A549 (cell line): ENCODE results near the gene SNX14.

ENCODE experiments used
- RNF2 ChIP-seq: fragments of 200-600 bp; sonication (generic); IDR thresholded peaks from 2 replicates; pipeline ENCODE4 v1.6.1; 2016; ENCODE audit warnings: low read depth, mild to moderate bottlenecking, antibody characterized with exemption, moderate library complexity, borderline replicate concordance
- TF ChIP-seq, protein P1 (sequence below): fragments of >200 bp; sonication (Bioruptor Twin); formaldehyde crosslinking; IDR thresholded peaks from 3 replicates; pipeline ENCODE4 v1.5.1; 2016
- TF ChIP-seq, protein P2 (sequence below): IDR thresholded peaks from 2 replicates; pipeline ENCODE4 v1.6.1; 2012

DNA sequence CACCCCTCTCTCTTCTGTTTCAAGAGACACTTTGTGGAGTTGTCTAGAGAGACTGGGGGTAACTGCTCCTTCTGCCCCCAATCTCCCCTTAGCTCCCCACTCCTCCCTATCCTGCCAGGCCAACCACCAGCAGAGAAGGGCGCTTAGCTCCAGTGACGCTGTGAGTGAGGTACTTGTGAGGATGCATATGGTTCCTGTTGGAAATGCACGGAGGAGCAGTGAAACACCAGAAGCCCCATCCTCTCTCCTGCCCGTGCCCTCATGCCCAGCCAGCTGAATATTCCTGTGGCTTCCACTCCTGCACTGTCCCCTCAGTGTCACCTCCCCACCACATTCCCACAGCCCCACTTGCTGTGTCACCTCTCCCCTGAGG lies 131.9 kb downstream of the SNX14 start:
- TF ChIP-seq, protein P1, sequence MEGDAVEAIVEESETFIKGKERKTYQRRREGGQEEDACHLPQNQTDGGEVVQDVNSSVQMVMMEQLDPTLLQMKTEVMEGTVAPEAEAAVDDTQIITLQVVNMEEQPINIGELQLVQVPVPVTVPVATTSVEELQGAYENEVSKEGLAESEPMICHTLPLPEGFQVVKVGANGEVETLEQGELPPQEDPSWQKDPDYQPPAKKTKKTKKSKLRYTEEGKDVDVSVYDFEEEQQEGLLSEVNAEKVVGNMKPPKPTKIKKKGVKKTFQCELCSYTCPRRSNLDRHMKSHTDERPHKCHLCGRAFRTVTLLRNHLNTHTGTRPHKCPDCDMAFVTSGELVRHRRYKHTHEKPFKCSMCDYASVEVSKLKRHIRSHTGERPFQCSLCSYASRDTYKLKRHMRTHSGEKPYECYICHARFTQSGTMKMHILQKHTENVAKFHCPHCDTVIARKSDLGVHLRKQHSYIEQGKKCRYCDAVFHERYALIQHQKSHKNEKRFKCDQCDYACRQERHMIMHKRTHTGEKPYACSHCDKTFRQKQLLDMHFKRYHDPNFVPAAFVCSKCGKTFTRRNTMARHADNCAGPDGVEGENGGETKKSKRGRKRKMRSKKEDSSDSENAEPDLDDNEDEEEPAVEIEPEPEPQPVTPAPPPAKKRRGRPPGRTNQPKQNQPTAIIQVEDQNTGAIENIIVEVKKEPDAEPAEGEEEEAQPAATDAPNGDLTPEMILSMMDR, result no peak
- no peak for TF ChIP-seq RNF2
- TF ChIP-seq, protein P2, sequence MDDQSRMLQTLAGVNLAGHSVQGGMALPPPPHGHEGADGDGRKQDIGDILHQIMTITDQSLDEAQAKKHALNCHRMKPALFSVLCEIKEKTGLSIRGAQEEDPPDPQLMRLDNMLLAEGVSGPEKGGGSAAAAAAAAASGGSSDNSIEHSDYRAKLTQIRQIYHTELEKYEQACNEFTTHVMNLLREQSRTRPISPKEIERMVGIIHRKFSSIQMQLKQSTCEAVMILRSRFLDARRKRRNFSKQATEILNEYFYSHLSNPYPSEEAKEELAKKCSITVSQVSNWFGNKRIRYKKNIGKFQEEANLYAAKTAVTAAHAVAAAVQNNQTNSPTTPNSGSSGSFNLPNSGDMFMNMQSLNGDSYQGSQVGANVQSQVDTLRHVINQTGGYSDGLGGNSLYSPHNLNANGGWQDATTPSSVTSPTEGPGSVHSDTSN, result no peak
